Measurements from ENCODE around the gene ETFB. TPM values are rescaled to one million over a fixed set of nuclear protein-coding genes. Genes with fewer than 3 reads are reported as not detected.
"Not testable (repeated sequence)": the region's sequence is repeated elsewhere in the genome, so short reads cannot be mapped to it uniquely, and the experiment has no call there.

Gene ETFB
- total and polyA plus RNA-seq, 4 experiments from 2014 or later = 51.4 to 97.0 (median 59.6) TPM

- intact Hi-C loops (cut with micrococcal nuclease) = no loop called here
- Mint-ChIP-seq H3K27me3 (peaks cover 0 to 5% of the 10 kb centered on the region in 2 donors), H3K9me3 (peaks cover 0 to 24% (median 17%) of the 10 kb centered on the region in 8 donors), H3K27ac (no peak overlapping the region), H3K4me3 (no peak overlapping the region), H3K4me1 (peaks cover 3 to 17% (median 11%) of the 10 kb centered on the region in 4 donors), H3K36me3 (peaks cover 0 to 16% of the 10 kb centered on the region in 2 donors)
- Histone ChIP-seq H3K9me3 (ENCODE audit: control insufficient read depth in 1 of 2, low read length in 2 of 2) (peaks cover 0 to 5% of the 10 kb centered on the region in 2 donors), H3K27ac (ENCODE audit: low read depth, low read length) (no peak overlapping the region), H3K4me1 (ENCODE audit: insufficient read depth, low read length) (peaks cover 7% of the 10 kb centered on the region), H3K4me3 (ENCODE audit: low read length in 2 of 2) (no peak overlapping the region), H3K27me3 (ENCODE audit: insufficient read depth, low read length) (no peaks in the 10 kb centered on the region), H3K36me3 (ENCODE audit: insufficient read depth, low read length) (no peaks in the 10 kb centered on the region)
- ChIA-PET POLR2A (ENCODE audit: partially characterized antibody) (no interaction called here), CTCF (ENCODE audit: partially characterized antibody) (interaction anchor here (1.0 to 2.5 kb wide), 6 partner anchors 19 to 74 kb away, joined by 3 to 10 read pairs (median 5); partner anchors contain the start of genes NKG7 and VSIG10L)
- DNase-seq = no peak
These were observed 33.0 kb upstream of the ETFB start for GRCh38 chr19:51399231-51399630.

DNA sequence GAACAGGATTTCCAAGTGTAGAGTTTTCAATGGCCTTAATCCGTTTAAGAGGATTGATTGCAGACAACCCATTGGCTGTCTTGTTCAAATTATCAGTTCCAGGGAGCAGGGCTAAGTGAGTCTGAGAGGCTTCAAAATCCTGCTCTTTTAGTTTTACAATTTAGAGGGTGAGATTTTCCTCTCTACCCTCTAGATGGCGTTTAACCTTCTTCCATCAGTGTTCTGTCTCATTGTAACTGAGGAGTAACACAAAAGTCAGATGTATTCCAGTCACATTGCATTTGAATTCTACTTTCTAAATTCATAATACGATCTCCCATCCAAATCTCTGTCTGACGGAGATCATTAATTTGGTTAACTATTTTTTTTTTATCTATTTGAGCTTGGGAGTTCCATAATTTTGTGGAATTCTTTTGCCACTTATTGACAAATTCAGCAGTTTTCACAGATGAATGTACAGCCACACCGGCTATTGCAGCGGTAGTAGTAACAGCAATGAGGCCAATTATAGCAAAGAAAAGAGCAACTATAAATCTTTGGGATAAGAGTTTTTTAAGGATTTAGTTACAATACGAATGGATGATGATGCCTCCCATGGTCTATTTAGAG lies 32.0 kb upstream of the ETFB start:
- H3K9me3 Mint-ChIP-seq = peaks cover 0 to 17% (median 14%) of the 10 kb centered on the region in 8 donors
- intact Hi-C loops (cut with micrococcal nuclease) = loop anchor here (1.0 kb wide), 1 partner anchor 43 kb away; no protein-coding TSS in a partner anchor

GRCh38 chr19:51397453-51397852 lies 31.3 kb upstream of the ETFB start:
- intact Hi-C loops (cut with micrococcal nuclease); H3K4me3 Mint-ChIP-seq; POLR2A ChIA-PET (ENCODE audit: partially characterized antibody); H3K9me3 ChIP-seq (ENCODE audit: control insufficient read depth in 1 of 2, low read length in 2 of 2); H3K36me3 ChIP-seq (ENCODE audit: insufficient read depth, low read length); H3K4me3 ChIP-seq (ENCODE audit: low read length in 2 of 2); H3K9me3 Mint-ChIP-seq; H3K27ac ChIP-seq (ENCODE audit: low read depth, low read length); H3K27me3 Mint-ChIP-seq; H3K36me3 Mint-ChIP-seq; H3K27me3 ChIP-seq (ENCODE audit: insufficient read depth, low read length); DNase-seq: not testable (repeated sequence)
- H3K27ac Mint-ChIP-seq = peak overlapping the region in 1 of 7 donors; percentile 57
- CTCF ChIA-PET (ENCODE audit: partially characterized antibody) = interaction anchor here (0.9 to 2.8 kb wide), 6 partner anchors 10 to 261 kb away, joined by 3 to 10 read pairs (median 6); partner anchors contain the start of genes LIM2 and NKG7
- H3K4me1 ChIP-seq (ENCODE audit: insufficient read depth, low read length) = peaks cover 13% of the 10 kb centered on the region
- H3K4me1 Mint-ChIP-seq = peaks cover 8 to 23% (median 16%) of the 10 kb centered on the region in 4 donors

More for the DNA sequence above, 32.0 kb upstream of the ETFB start:
- peaks cover 0 to 2% of the 10 kb centered on the region in 2 donors for H3K27me3 Mint-ChIP-seq
- peaks cover 0 to 11% of the 10 kb centered on the region in 2 donors for H3K36me3 Mint-ChIP-seq
- CTCF ChIA-PET (ENCODE audit: partially characterized antibody) = interaction anchor here (0.6 to 2.5 kb wide), 8 partner anchors 10 to 260 kb away, joined by 3 to 10 read pairs (median 4); partner anchors contain the start of genes LIM2, NKG7 and VSIG10L
- POLR2A ChIA-PET (ENCODE audit: partially characterized antibody) = no interaction called here
- Histone ChIP-seq H3K4me3 (ENCODE audit: low read length in 2 of 2) (no peak overlapping the region), H3K27me3 (ENCODE audit: insufficient read depth, low read length) (no peaks in the 10 kb centered on the region), H3K4me1 (ENCODE audit: insufficient read depth, low read length) (peaks cover 13% of the 10 kb centered on the region), H3K36me3 (ENCODE audit: insufficient read depth, low read length) (no peaks in the 10 kb centered on the region), H3K9me3 (ENCODE audit: control insufficient read depth in 1 of 2, low read length in 2 of 2) (peaks cover 0 to 5% of the 10 kb centered on the region in 2 donors), H3K27ac (ENCODE audit: low read depth, low read length) (no peak overlapping the region)
- H3K27ac Mint-ChIP-seq = no peak overlapping the region
- no peak overlapping the region for H3K4me3 Mint-ChIP-seq
- H3K4me1 Mint-ChIP-seq = peaks cover 8 to 23% (median 16%) of the 10 kb centered on the region in 4 donors
- DNase-seq = peak in 4 of 5 donors; percentile 16 to 31 (median 21)

DNA sequence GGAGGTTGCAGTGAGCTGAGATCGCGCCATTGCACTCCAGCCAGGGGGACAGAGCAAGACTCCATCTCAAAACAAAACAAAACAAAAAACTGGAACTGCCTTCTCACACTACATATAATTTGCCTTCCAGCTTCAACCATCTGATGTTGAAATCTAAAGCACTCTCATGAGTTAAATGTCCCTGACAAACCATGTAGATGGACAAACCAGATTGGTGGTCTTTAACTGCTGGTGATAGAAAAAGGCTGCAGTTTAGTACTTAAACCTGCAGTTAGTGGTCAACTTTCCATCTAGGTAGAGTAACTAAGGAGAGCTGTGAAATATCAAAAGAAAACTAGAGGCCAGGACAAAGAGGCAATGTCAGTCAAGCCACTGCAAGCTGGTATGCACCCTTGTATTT lies 30.0 kb upstream of the ETFB start:
- CTCF ChIA-PET (ENCODE audit: partially characterized antibody) = interaction anchor here (1.1 to 2.8 kb wide), 5 partner anchors 25 to 58 kb away, joined by 3 to 7 read pairs (median 4); no protein-coding TSS in a partner anchor
- Histone ChIP-seq H3K27me3 (ENCODE audit: insufficient read depth, low read length) (no peaks in the 10 kb centered on the region), H3K4me3 (ENCODE audit: low read length in 2 of 2) (no peak overlapping the region), H3K9me3 (ENCODE audit: control insufficient read depth in 1 of 2, low read length in 2 of 2) (no peaks in the 10 kb centered on the region), H3K36me3 (ENCODE audit: insufficient read depth, low read length) (no peaks in the 10 kb centered on the region), H3K4me1 (ENCODE audit: insufficient read depth, low read length) (peaks cover 13% of the 10 kb centered on the region), H3K27ac (ENCODE audit: low read depth, low read length) (no peak overlapping the region)
- intact Hi-C loops (cut with micrococcal nuclease) = no loop called here
- Mint-ChIP-seq H3K4me1 (peaks cover 10 to 28% (median 18%) of the 10 kb centered on the region in 4 donors), H3K27ac (no peak overlapping the region), H3K27me3 (no peaks in the 10 kb centered on the region), H3K4me3 (peak overlapping the region in 3 of 8 donors; percentile 6 to 20 (median 9)), H3K36me3 (no peaks in the 10 kb centered on the region), H3K9me3 (no peaks in the 10 kb centered on the region)
- no peak for DNase-seq
- POLR2A ChIA-PET (ENCODE audit: partially characterized antibody) = interaction anchor here (1.0 kb wide), 1 partner anchor 29 kb away, joined by 6 read pairs; no protein-coding TSS in a partner anchor

DNA sequence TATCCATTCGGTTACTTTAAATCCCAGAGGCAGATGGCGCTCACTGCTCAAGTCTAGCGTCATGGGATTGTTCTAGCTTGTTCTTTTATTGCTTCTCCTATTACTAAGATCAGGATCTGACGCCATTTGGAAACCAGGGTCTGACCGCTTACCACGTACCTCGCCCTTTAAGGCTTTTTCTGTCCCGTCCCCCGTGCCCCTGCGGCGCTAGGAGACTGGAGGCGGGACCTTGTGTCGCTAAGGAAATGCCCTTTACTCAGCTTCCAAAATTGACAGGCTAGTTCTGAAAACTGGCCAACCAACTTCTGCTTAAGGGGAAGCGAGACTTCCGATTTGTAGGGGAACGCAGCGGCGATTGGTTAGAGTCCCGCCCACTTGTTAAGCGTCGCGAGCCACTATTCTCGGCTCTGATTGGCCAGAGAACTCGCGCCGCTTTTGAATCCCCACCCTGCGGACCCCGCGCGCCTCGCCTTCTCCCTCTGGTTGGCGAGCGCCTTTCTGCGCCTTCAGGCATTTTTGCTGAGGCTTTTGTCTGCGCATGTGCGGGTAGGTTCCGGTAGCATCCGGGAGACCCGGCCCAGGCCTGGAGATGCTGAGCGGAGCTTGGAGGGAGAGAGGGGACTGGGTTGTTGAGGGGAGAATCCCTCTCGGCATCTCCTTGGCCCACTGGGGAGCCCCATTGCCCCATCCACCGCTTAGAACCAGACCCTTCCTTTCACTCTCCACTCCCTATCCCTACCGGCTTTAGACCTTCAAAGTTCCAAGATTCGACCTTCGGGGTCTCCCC lies 28.1 kb upstream of the ETFB start:
- peak overlapping the region; percentile 24 for H3K27ac ChIP-seq (ENCODE audit: low read depth, low read length)
- Mint-ChIP-seq H3K9me3 (peaks cover 0 to 1% (median 0%) of the 10 kb centered on the region in 8 donors), H3K27me3 (no peaks in the 10 kb centered on the region), H3K4me3 (peak overlapping the region; percentile 85 to 94 (median 90)), H3K36me3 (no peaks in the 10 kb centered on the region), H3K27ac (peak overlapping the region; percentile 88 to 95 (median 94)), H3K4me1 (peaks cover 11 to 30% (median 20%) of the 10 kb centered on the region in 4 donors)
- POLR2A ChIA-PET (ENCODE audit: partially characterized antibody) = interaction anchor here (0.6 to 1.8 kb wide), 5 partner anchors 26 to 262 kb away, joined by 3 to 15 read pairs (median 5); partner anchors contain the start of gene CLDND2
- intact Hi-C loops (cut with micrococcal nuclease) = loop anchor here (1.0 to 2.0 kb wide), 3 partner anchors 27 to 55 kb away; no protein-coding TSS in a partner anchor
- H3K36me3 ChIP-seq (ENCODE audit: insufficient read depth, low read length) = no peaks in the 10 kb centered on the region
- CTCF ChIA-PET (ENCODE audit: partially characterized antibody) = interaction anchor here (0.9 to 2.8 kb wide), 8 partner anchors 20 to 56 kb away, joined by 3 to 7 read pairs (median 3); partner anchors contain the start of gene NKG7
- peak; percentile 88 to 92 (median 89) for DNase-seq
- H3K27me3 ChIP-seq (ENCODE audit: insufficient read depth, low read length) = no peaks in the 10 kb centered on the region
- no peaks in the 10 kb centered on the region for H3K9me3 ChIP-seq (ENCODE audit: control insufficient read depth in 1 of 2, low read length in 2 of 2)
- H3K4me1 ChIP-seq (ENCODE audit: insufficient read depth, low read length) = peaks cover 13% of the 10 kb centered on the region
- H3K4me3 ChIP-seq (ENCODE audit: low read length in 2 of 2) = peak overlapping the region; percentile 55 to 76

DNA sequence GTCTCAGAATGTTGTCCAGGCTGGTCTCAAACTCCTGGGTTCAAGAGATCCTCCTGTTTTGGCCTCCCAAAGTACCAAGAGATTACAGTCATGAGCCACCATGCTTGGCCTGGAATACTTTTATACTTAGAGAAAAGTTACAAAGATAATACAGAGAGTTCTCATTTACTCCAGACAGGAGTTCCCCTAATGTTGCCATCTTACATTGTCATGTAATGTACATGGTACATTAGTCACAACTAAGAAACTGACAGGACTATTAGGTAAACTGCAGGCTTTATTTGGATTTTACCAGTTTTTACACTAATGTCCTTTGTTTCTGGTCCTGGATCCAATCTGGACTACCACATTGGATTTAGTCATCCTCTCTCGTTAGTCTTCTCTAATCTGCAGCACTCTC lies 26.5 kb upstream of the ETFB start:
- no peaks in the 10 kb centered on the region for H3K36me3 ChIP-seq (ENCODE audit: insufficient read depth, low read length)
- H3K4me1 ChIP-seq (ENCODE audit: insufficient read depth, low read length) = peaks cover 13% of the 10 kb centered on the region
- no peaks in the 10 kb centered on the region for H3K27me3 ChIP-seq (ENCODE audit: insufficient read depth, low read length)
- Mint-ChIP-seq H3K36me3 (no peaks in the 10 kb centered on the region), H3K27ac (peak overlapping the region in 2 of 7 donors; percentile 53 to 68), H3K27me3 (no peaks in the 10 kb centered on the region), H3K4me3 (peak overlapping the region in 6 of 8 donors; percentile 1 to 67 (median 34)), H3K4me1 (peaks cover 11 to 30% (median 21%) of the 10 kb centered on the region in 4 donors), H3K9me3 (peaks cover 0 to 1% (median 0%) of the 10 kb centered on the region in 8 donors)
- ChIA-PET CTCF (ENCODE audit: partially characterized antibody) (interaction anchor here (0.8 to 1.9 kb wide), 3 partner anchors 32 to 123 kb away, joined by 3 to 4 read pairs (median 3); no protein-coding TSS in a partner anchor), POLR2A (ENCODE audit: partially characterized antibody) (interaction anchor here (1.5 kb wide), 1 partner anchor 25 kb away, joined by 4 read pairs; no protein-coding TSS in a partner anchor)
- no peaks in the 10 kb centered on the region for H3K9me3 ChIP-seq (ENCODE audit: control insufficient read depth in 1 of 2, low read length in 2 of 2)
- intact Hi-C loops (cut with micrococcal nuclease) = no loop called here
- no peak overlapping the region for H3K4me3 ChIP-seq (ENCODE audit: low read length in 2 of 2)
- no peak for DNase-seq
- H3K27ac ChIP-seq (ENCODE audit: low read depth, low read length) = no peak overlapping the region

Measured in CD4-positive, alpha-beta memory T cell (primary cell).